ENCODE measurements around the gene SPATA31D4.
A peak's percentile ranks its signal among the peaks of the same experiment; 100 is the strongest.

Gene SPATA31D4

GRCh38 chr9:81964218-81965171, 36.3 kb downstream of the SPATA31D4 start:
- TF ChIP-seq CTCF (IDR thresholded peaks at IDR 0.05; ENCODE audit: control insufficient read depth, insufficient read depth, low read depth, low read length, missing control alignments), result no peak

GRCh38 chr9:81968026-81968425, 39.8 kb downstream of the SPATA31D4 start:
- no peak for TF ChIP-seq CTCF (IDR thresholded peaks at IDR 0.05; ENCODE audit: control insufficient read depth, insufficient read depth, low read depth, low read length, missing control alignments)
- no peak for DNase-seq (ENCODE audit: low read depth)
- no peak overlapping the region for H3K4me3 ChIP-seq (ENCODE audit: control insufficient read depth, low read depth, low read length)

More at GRCh38 chr9:81964218-81965171, 36.3 kb downstream of the SPATA31D4 start:
- H3K4me3 ChIP-seq (ENCODE audit: control insufficient read depth, low read depth, low read length), result no peak overlapping the region
- DNase-seq (ENCODE audit: low read depth), result peak; percentile 20

- DNase-seq (ENCODE audit: low read depth), result no peak
- TF ChIP-seq CTCF (IDR thresholded peaks at IDR 0.05; ENCODE audit: control insufficient read depth, insufficient read depth, low read depth, low read length, missing control alignments), result no peak
- H3K4me3 ChIP-seq (ENCODE audit: control insufficient read depth, low read depth, low read length), result no peak overlapping the region
These were observed 41.7 kb downstream of the SPATA31D4 start for GRCh38 chr9:81969971-81970370.

GRCh38 chr9:81971727-81972126, 43.5 kb downstream of the SPATA31D4 start:
- H3K4me3 ChIP-seq (ENCODE audit: control insufficient read depth, low read depth, low read length), result no peak overlapping the region
- no peak for DNase-seq (ENCODE audit: low read depth)
- TF ChIP-seq CTCF (IDR thresholded peaks at IDR 0.05; ENCODE audit: control insufficient read depth, insufficient read depth, low read depth, low read length, missing control alignments), result no peak

- TF ChIP-seq CTCF (IDR thresholded peaks at IDR 0.05; ENCODE audit: control insufficient read depth, insufficient read depth, low read depth, low read length, missing control alignments), result no peak
- no peak for DNase-seq (ENCODE audit: low read depth)
- H3K4me3 ChIP-seq (ENCODE audit: control insufficient read depth, low read depth, low read length), result no peak overlapping the region
These were observed 46.5 kb downstream of the SPATA31D4 start for GRCh38 chr9:81974764-81975163.

GRCh38 chr9:81976351-81976750, 48.1 kb downstream of the SPATA31D4 start:
- no peak for DNase-seq (ENCODE audit: low read depth)

More at GRCh38 chr9:81976351-81976750, 48.1 kb downstream of the SPATA31D4 start:
- TF ChIP-seq CTCF (IDR thresholded peaks at IDR 0.05; ENCODE audit: control insufficient read depth, insufficient read depth, low read depth, low read length, missing control alignments), result no peak
- no peak overlapping the region for H3K4me3 ChIP-seq (ENCODE audit: control insufficient read depth, low read depth, low read length)

Data from AG09309 (cell line).